Mammary epithelial cell (primary cell): Measurements from ENCODE around the gene HYOU1.

ENCODE experiments used
- CTCF ChIP-seq, 2 donors: IDR thresholded peaks in 1 of 2; conservative IDR thresholded peaks in 1 of 2; 2 replicates each; pipeline ENCODE4 v1.5.1; 2011 to 2012; ENCODE audit warnings: inconsistent platforms in 2 of 2, low read length in 2 of 2, mild to moderate bottlenecking in 2 of 2, control low read depth in 1 of 2, low read depth in 1 of 2; ENCODE audit not compliant: insufficient read depth in 1 of 2; ENCODE audit errors: extremely low read depth in 1 of 2
- EZH2 ChIP-seq: IDR thresholded peaks from 2 replicates; pipeline ENCODE4 v1.6.1; 2012; ENCODE audit warnings: low read length, inconsistent platforms, borderline replicate concordance

DNA sequence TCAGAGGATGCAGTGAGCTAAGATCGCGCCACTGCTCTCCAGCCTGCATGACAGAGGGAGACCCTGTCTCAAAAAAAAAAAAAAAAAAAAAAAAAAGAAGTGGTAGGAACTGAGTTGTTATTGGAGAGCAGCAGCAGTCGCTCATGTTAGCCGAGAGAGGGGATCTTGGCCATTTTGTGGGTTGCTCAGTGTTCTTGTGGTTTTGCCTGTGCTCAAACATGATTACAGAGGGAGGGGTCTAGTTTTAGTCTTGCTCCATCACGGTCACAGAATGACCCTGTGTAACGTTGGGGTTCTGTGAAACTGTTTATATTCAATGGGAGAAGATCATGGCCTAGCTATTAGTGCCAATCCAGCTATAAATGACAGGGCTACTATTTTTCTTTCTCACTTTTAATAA lies 42.7 kb upstream of the HYOU1 start:
- TF ChIP-seq CTCF (conservative IDR thresholded peaks at IDR 0.05 in 1 of 2, IDR thresholded peaks at IDR 0.05 in 1 of 2; ENCODE audit: extremely low read depth in 1 of 2, insufficient read depth in 1 of 2, low read depth in 1 of 2, low read length in 2 of 2) = no peak
- TF ChIP-seq EZH2 = no peak
